Measurements from ENCODE around the gene CHMP4A. TPM values are rescaled to one million over a fixed set of nuclear protein-coding genes. Genes with fewer than 3 reads are reported as not detected.

Gene CHMP4A
- total RNA-seq, 1 experiment from 2014 or later: 34.6 TPM

GRCh38 chr14:24243336-24243836, 30.1 kb upstream of the CHMP4A start:
- H3K79me2 ChIP-seq (ENCODE audit: insufficient read depth, low read length): peaks cover 12% of the 10 kb centered on the region; the same call in 1 of the 2 replicates
- no peaks in the 10 kb centered on the region for H3K27me3 ChIP-seq (ENCODE audit: insufficient read depth, low read length)

More at GRCh38 chr14:24243336-24243836, 30.1 kb upstream of the CHMP4A start:
- H3K4me3 ChIP-seq (replicated peaks in 1 of 2; ENCODE audit: low read depth in 1 of 2, low read length in 2 of 2): peak overlapping the region; percentile 72 to 75
- H2AFZ ChIP-seq (ENCODE audit: low read depth, low read length, poor library complexity, severe bottlenecking): no peak overlapping the region
- ATAC-seq: peak; percentile 0; the same call in 1 of the 2 replicates
- DNase-seq (ENCODE audit: low read depth, low spot score): no peak
- ChIA-PET RAD21 (ENCODE audit: low non-redundant PET in 1 of 2, low total read pairs in 2 of 2, uncharacterized antibody in 2 of 2, unreplicated experiment in 2 of 2) (interaction anchor here (1.1 to 1.9 kb wide), 4 partner anchors 30 to 56 kb away, joined by 3 to 9 read pairs (median 5); partner anchors contain the start of genes DHRS1 (in 2 of the 2), NOP9 (in 2 of the 2) and CHMP4A (in 1 of the 2)), CTCF (interaction anchor here (1.0 to 2.8 kb wide), 13 partner anchors 9 to 193 kb away, joined by 3 to 71 read pairs (median 7); partner anchors contain the start of genes CHMP4A, CIDEB, DHRS1 and GMPR2), POLR2A (interaction anchor here (1.5 to 2.7 kb wide), 6 partner anchors 28 to 188 kb away, joined by 4 to 30 read pairs (median 7); partner anchors contain the start of genes CBLN3, CIDEB, DHRS1 and KHNYN)
- no peaks in the 10 kb centered on the region for H4K20me1 ChIP-seq (ENCODE audit: insufficient read depth)
- peaks cover 11 to 34% of the 10 kb centered on the region in 2 experiments for H3K4me1 ChIP-seq (ENCODE audit: control insufficient read depth in 1 of 2, insufficient read depth in 2 of 2, low read length in 2 of 2)
- peak overlapping the region; percentile 85 for H3K4me2 ChIP-seq (ENCODE audit: low read length)
- no TSS peak for BruUV-seq (replicated peaks)
- no peaks in the 10 kb centered on the region for H3K9me3 ChIP-seq (ENCODE audit: control insufficient read depth in 1 of 2, insufficient read depth in 1 of 2, low read depth in 1 of 2, low read length in 2 of 2)
- H3K9me2 ChIP-seq (ENCODE audit: insufficient read depth): no peaks in the 10 kb centered on the region
- intact Hi-C loops (cut with micrococcal nuclease): loop anchor here (1.0 to 2.0 kb wide), 2 partner anchors 54 to 187 kb away; no protein-coding TSS in a partner anchor
- no peak for TF ChIP-seq POLR2AphosphoS5 (IDR thresholded peaks at IDR 0.05; ENCODE audit: low read depth, low read length)
- TF ChIP-seq MAX (IDR thresholded peaks at IDR 0.05): no peak
- no peak for TF ChIP-seq CEBPB (IDR thresholded peaks at IDR 0.05; ENCODE audit: low read depth)
- TF ChIP-seq TCF7L2 (IDR thresholded peaks at IDR 0.05; ENCODE audit: borderline replicate concordance, extremely low read depth, insufficient read depth, insufficient read length): no peak
- no peak for TF ChIP-seq ATF3 (IDR thresholded peaks at IDR 0.05)
- TF ChIP-seq ZBTB33 (IDR thresholded peaks at IDR 0.05; ENCODE audit: extremely low read depth, insufficient replicate concordance, low read length): no peak
- TF ChIP-seq FOSL1 (IDR thresholded peaks at IDR 0.05; ENCODE audit: low read depth): no peak
- no peak for TF ChIP-seq EZH2 (IDR thresholded peaks at IDR 0.05)
- TF ChIP-seq EZH2phosphoT487 (IDR thresholded peaks at IDR 0.05; ENCODE audit: borderline replicate concordance): no peak
- TF ChIP-seq ZFX (IDR thresholded peaks at IDR 0.05): no peak
- TF ChIP-seq JUND (IDR thresholded peaks at IDR 0.05): no peak
- no peak for TF ChIP-seq REST (IDR thresholded peaks at IDR 0.05; ENCODE audit: low read depth)
- TF ChIP-seq POLR2A (IDR thresholded peaks at IDR 0.05; ENCODE audit: borderline replicate concordance, extremely low read depth, insufficient read depth, insufficient read length): no peak
- peaks cover 21 to 28% of the 10 kb centered on the region in 2 experiments; a peak in 3 of 4 replicates for H3K36me3 ChIP-seq (ENCODE audit: control insufficient read depth in 1 of 2, insufficient read depth in 2 of 2, low read length in 2 of 2)
- peak overlapping the region; percentile 70 for H3K9ac ChIP-seq (ENCODE audit: low read length)
- peak overlapping the region; percentile 99 for H3K27ac ChIP-seq (ENCODE audit: low read depth, low read length)

Measured in HCT116 (cell line).